Lung (tissue), 12 donors: ENCODE measurements around the gene STK40. TPM values are rescaled to one million over a fixed set of nuclear protein-coding genes. Genes with fewer than 3 reads are reported as not detected.

Experiments
- ATAC-seq: fragments of 200-7000 bp; cut with Tn5 transposase; one replicate; pipeline ENCODE4 v1.9.1; 2020; ENCODE audit warnings: moderate number of reproducible peaks; ENCODE audit not compliant: insufficient read depth, low FRiP score
- DNase-seq, 3 donors: peaks; one replicate each; pipeline ENCODE4 v3.0.0-alpha.2; 2013 to 2017
- H3K27ac ChIP-seq, 2 donors: one replicate each; pipeline ENCODE4 v1.5.1; 2013; ENCODE audit warnings: mild to moderate bottlenecking in 2 of 2, moderate library complexity in 2 of 2, control low read depth in 1 of 2, inconsistent platforms in 1 of 2, low read depth in 1 of 2, low read length in 1 of 2
- H3K27me3 ChIP-seq, 3 donors: one replicate each; pipeline ENCODE4 v1.5.1; 2013; ENCODE audit warnings: low read length in 2 of 3; ENCODE audit not compliant: control insufficient read depth in 3 of 3, insufficient read depth in 3 of 3
- H3K36me3 ChIP-seq, 4 donors: one replicate each; pipeline ENCODE4 v1.5.1; 2013; ENCODE audit warnings: low read length in 4 of 4, mild to moderate bottlenecking in 1 of 4, moderate library complexity in 1 of 4; ENCODE audit not compliant: control insufficient read depth in 4 of 4, insufficient read depth in 4 of 4
- H3K4me1 ChIP-seq, 5 donors: one replicate each; pipeline ENCODE4 v1.5.1; 2013; ENCODE audit warnings: low read length in 5 of 5, mild to moderate bottlenecking in 2 of 5, moderate library complexity in 1 of 5; ENCODE audit not compliant: control insufficient read depth in 5 of 5, insufficient read depth in 5 of 5
- H3K4me3 ChIP-seq: one replicate; pipeline ENCODE4 v1.5.1; 2013; ENCODE audit warnings: mild to moderate bottlenecking, control low read depth, moderate library complexity
- H3K9ac ChIP-seq, 2 donors: one replicate each; pipeline ENCODE4 v1.5.1; 2013; ENCODE audit warnings: low read length in 2 of 2, control low read depth in 1 of 2; ENCODE audit not compliant: insufficient read depth in 1 of 2
- H3K9me3 ChIP-seq, 4 donors: one replicate each; pipeline ENCODE4 v1.5.1; 2013; ENCODE audit warnings: low read length in 3 of 4, mild to moderate bottlenecking in 1 of 4, moderate library complexity in 1 of 4; ENCODE audit not compliant: control insufficient read depth in 4 of 4, insufficient read depth in 3 of 4
- CTCF ChIP-seq: IDR thresholded peaks from 2 replicates; pipeline ENCODE4 v1.5.1; 2012; ENCODE audit warnings: mild to moderate bottlenecking; ENCODE audit errors: control extremely low read depth, extremely low read depth
- WGBS, 2 donors: extraction: QIAGEN DNeasy Blood & Tissue Kit; methylation state at CpG; one replicate each; pipeline ENCODE4 v1.1.7; 2013; 5-methylcytosine and 5-hydroxymethylcytosine counted together
- polyA plus RNA-seq, 2 donors: library from polyadenylated mRNA; stranded (reverse); fragments of 200-250 nt; gene quantifications; one replicate each; pipeline ENCODE4 v1.2.1, GENCODE V29; 2013
- total RNA-seq, 2 donors: library from RNA; depleted of rRNA in 1 of 2; stranded (reverse); fragments of >200 nt in 1 of 2; gene quantifications; one replicate each; pipeline ENCODE4 v1.2.1, GENCODE V29; 2014 to 2021
- donor health status: control.
- donor health status: control.
- donor health status: Bipolar disorder and iron deficiency.
- donor health status: healthy.
- donor health status: DM: yes; HTN: yes; CAD: no.

STK40 gene
- total and polyA plus RNA-seq, 4 donors: 25.4 to 82.9 (median 48.7) TPM

DNA sequence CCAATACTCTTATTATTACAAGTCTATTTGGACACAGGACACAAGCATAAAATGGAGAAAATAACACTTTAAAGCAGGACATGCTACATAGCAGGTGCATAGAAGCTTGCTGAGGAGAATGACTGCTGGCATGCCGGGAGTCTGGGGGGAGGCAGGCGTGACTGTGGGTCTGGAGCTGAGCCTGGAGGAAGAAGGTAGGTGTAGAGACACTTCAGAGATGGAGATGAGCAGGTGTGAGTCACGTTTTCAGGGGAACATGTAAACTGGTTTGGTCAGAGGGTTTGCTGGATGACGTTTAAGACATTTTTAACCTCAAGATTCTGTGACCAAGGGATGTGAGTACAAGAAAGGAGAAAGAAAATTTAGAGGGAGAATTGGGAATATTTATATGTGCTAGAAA, 40.1 kb upstream of the STK40 start:
- Histone ChIP-seq H3K36me3 (peaks cover 0 to 17% (median 2%) of the 10 kb centered on the region in 4 donors), H3K4me1 (no peaks in the 10 kb centered on the region), H3K27me3 (no peaks in the 10 kb centered on the region), H3K4me3 (no peak overlapping the region), H3K27ac (no peak overlapping the region), H3K9ac (no peak overlapping the region), H3K9me3 (no peaks in the 10 kb centered on the region)
- 76 to 84% methylated on average over 4 of the region's 4 CpGs for WGBS, 2 donors
- ATAC-seq (no peak), DNase-seq (no peak)
- no peak for TF ChIP-seq CTCF

DNA sequence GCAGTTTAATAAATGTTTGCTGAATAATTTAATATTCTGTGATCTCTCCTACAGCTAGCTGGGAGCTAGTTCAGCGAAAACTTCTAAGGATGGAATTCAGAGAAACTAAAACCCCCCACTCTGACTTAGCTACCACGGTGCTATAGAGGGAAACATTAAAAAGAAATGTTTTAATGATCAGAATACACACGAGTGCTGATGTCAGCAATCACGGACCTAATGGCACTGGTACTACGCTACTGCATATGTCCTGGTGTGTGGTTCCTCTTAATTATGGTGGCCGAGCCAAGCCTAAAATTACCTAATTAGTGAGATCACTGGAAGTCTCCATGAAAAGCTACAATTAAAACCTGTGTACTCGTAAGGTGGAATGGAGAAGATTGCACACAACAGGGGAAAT, 35.9 kb upstream of the STK40 start:
- H3K4me3 ChIP-seq: no peak overlapping the region
- no peak overlapping the region for H3K9ac ChIP-seq
- H3K9me3 ChIP-seq: no peaks in the 10 kb centered on the region
- no peaks in the 10 kb centered on the region for H3K27me3 ChIP-seq
- WGBS, 2 donors: 79 to 92% methylated on average over 7 of the region's 7 CpGs
- no peak overlapping the region for H3K27ac ChIP-seq
- DNase-seq (no peak), ATAC-seq (no peak)
- H3K4me1 ChIP-seq: peaks cover 0 to 5% (median 0%) of the 10 kb centered on the region in 5 donors
- TF ChIP-seq CTCF: no peak
- peaks cover 0 to 14% (median 5%) of the 10 kb centered on the region in 4 donors for H3K36me3 ChIP-seq

DNA sequence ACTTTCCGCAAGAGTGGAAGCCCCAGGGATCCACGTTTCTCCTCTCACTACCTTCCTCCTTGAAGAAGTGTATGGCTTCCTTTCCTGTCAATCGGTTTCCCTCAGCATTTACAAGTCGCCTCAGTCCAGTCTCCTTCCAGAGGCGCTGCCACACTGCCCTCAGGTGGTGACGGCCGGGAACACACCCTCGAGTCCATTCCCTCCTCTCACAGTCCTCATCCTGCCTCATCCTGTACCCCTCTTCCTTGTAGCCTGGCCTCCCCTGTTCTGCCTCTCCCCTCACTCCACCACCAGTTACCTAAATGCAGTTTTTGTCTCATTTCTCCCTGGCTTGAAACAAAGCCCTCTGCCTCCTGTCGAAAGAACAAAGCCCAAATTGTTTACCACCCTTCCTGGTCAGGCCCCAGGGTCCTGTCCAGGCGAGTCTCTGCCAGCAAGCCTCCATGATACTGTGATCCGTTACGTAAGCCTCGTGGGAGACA, 35.2 kb upstream of the STK40 start:
- peak; percentile 96 for ATAC-seq
- peaks cover 0 to 14% (median 5%) of the 10 kb centered on the region in 4 donors for H3K36me3 ChIP-seq

More for the DNA sequence above, 35.2 kb upstream of the STK40 start:
- peak; percentile 96 for TF ChIP-seq CTCF
- 18 to 24% methylated on average over 13 of the region's 13 CpGs for WGBS, 2 donors
- Histone ChIP-seq H3K27me3 (no peaks in the 10 kb centered on the region), H3K9ac (peak overlapping the region in 1 of 2 donors; percentile 33), H3K4me3 (no peak overlapping the region), H3K27ac (peak overlapping the region in 1 of 2 donors; percentile 32), H3K4me1 (peaks cover 0 to 5% (median 0%) of the 10 kb centered on the region in 5 donors), H3K9me3 (no peaks in the 10 kb centered on the region)
- peak; percentile 84 to 89 (median 85) for DNase-seq
